H9 (cell line): ENCODE results near the gene ZNF488. TPM values are rescaled to one million over a fixed set of nuclear protein-coding genes. Genes with fewer than 3 reads are reported as not detected.

Experiments
- DNase-seq: peaks from one replicate; pipeline ENCODE4 v3.0.0-alpha.2; 2017
- H2AFZ ChIP-seq: one replicate; pipeline ENCODE4 v1.6.1; 2013; ENCODE audit warnings: mild to moderate bottlenecking, low read length, control low read depth, moderate library complexity
- H2AK5ac ChIP-seq: 2 replicates; pipeline ENCODE4 v1.6.1; 2013; ENCODE audit warnings: low read length, control low read depth, mixed read lengths; ENCODE audit not compliant: insufficient read length
- H2BK120ac ChIP-seq: one replicate; pipeline ENCODE4 v1.6.1; 2013; ENCODE audit warnings: low read depth, mild to moderate bottlenecking, low read length, control low read depth, inconsistent platforms; ENCODE audit not compliant: poor library complexity, severe bottlenecking
- H2BK12ac ChIP-seq: 2 replicates; pipeline ENCODE4 v1.6.1; 2013; ENCODE audit warnings: low read length, control low read depth, mixed read lengths, low read depth; ENCODE audit not compliant: insufficient read length
- H2BK15ac ChIP-seq: 2 replicates; pipeline ENCODE4 v1.6.1; 2013; ENCODE audit warnings: low read depth, low read length, control low read depth
- H2BK20ac ChIP-seq: one replicate; pipeline ENCODE4 v1.6.1; 2013; ENCODE audit warnings: low read depth, mild to moderate bottlenecking, low read length, control low read depth, inconsistent platforms; ENCODE audit not compliant: poor library complexity, severe bottlenecking
- H2BK5ac ChIP-seq: 2 replicates; pipeline ENCODE4 v1.6.1; 2013; ENCODE audit warnings: low read length, control low read depth, mixed read lengths; ENCODE audit not compliant: insufficient read length
- H3K14ac ChIP-seq: 2 replicates; pipeline ENCODE4 v1.6.1; 2013; ENCODE audit warnings: low read length, control low read depth; ENCODE audit not compliant: insufficient read depth
- H3K18ac ChIP-seq: 2 replicates; pipeline ENCODE4 v1.6.1; 2013; ENCODE audit warnings: low read depth, mild to moderate bottlenecking, mixed read lengths, low read length, control low read depth; ENCODE audit not compliant: insufficient read length
- H3K23ac ChIP-seq: 2 replicates; pipeline ENCODE4 v1.6.1; 2013; ENCODE audit warnings: low read length, control low read depth, mixed read lengths, low read depth; ENCODE audit not compliant: insufficient read length
- H3K23me2 ChIP-seq: 2 replicates; pipeline ENCODE4 v1.6.1; 2013; ENCODE audit warnings: low read depth, mild to moderate bottlenecking, mixed read lengths, low read length, control low read depth; ENCODE audit not compliant: insufficient read length, poor library complexity, severe bottlenecking
- H3K27ac ChIP-seq: 2 replicates; pipeline ENCODE4 v1.5.1; 2013; ENCODE audit warnings: low read length, control low read depth, mixed read lengths, low read depth; ENCODE audit not compliant: insufficient read length
- H3K27me3 ChIP-seq: 2 replicates; pipeline ENCODE4 v1.6.1; 2013; ENCODE audit warnings: low read length, control low read depth, inconsistent platforms; ENCODE audit not compliant: insufficient read depth
- H3K4ac ChIP-seq: 2 replicates; pipeline ENCODE4 v1.6.1; 2013; ENCODE audit warnings: low read depth, mild to moderate bottlenecking, control low read depth, inconsistent platforms, low read length, moderate library complexity
- H3K4me1 ChIP-seq: 2 replicates; pipeline ENCODE4 v1.6.1; 2013; ENCODE audit warnings: low read length, control low read depth, inconsistent platforms; ENCODE audit not compliant: insufficient read depth
- H3K4me2 ChIP-seq: 2 replicates; pipeline ENCODE4 v1.6.1; 2013; ENCODE audit warnings: low read length, control low read depth, mixed read lengths; ENCODE audit not compliant: insufficient read length, insufficient read depth
- H3K56ac ChIP-seq: 2 replicates; pipeline ENCODE4 v1.6.1; 2013; ENCODE audit warnings: low read depth, mild to moderate bottlenecking, mixed read lengths, low read length, control low read depth; ENCODE audit not compliant: insufficient read length
- H3K79me1 ChIP-seq: 2 replicates; pipeline ENCODE4 v1.6.1; 2013; ENCODE audit warnings: low read depth, mild to moderate bottlenecking, moderate library complexity, low read length, control low read depth, inconsistent platforms; ENCODE audit not compliant: insufficient read depth, poor library complexity, severe bottlenecking
- H3K79me2 ChIP-seq: 2 replicates; pipeline ENCODE4 v1.6.1; 2013; ENCODE audit warnings: low read length, control low read depth, inconsistent platforms; ENCODE audit not compliant: insufficient read depth
- H3K9ac ChIP-seq: 2 replicates; pipeline ENCODE4 v1.6.1; 2013; ENCODE audit warnings: low read length, control low read depth, mixed read lengths; ENCODE audit not compliant: insufficient read length; ENCODE audit errors: extremely low read depth
- H3K9me3 ChIP-seq: one replicate; pipeline ENCODE4 v1.6.1; 2013; ENCODE audit warnings: low read depth, low read length, inconsistent platforms; ENCODE audit not compliant: control insufficient read depth
- H3T11ph ChIP-seq: one replicate; pipeline ENCODE4 v1.6.1; 2013; ENCODE audit warnings: mild to moderate bottlenecking, low read length, control low read depth, inconsistent platforms
- H4K20me1 ChIP-seq: one replicate; pipeline ENCODE4 v1.6.1; 2013; ENCODE audit not compliant: control insufficient read depth, insufficient read length, insufficient read depth
- H4K5ac ChIP-seq: 2 replicates; pipeline ENCODE4 v1.6.1; 2013; ENCODE audit warnings: low read depth, mild to moderate bottlenecking, mixed read lengths, low read length, control low read depth; ENCODE audit not compliant: insufficient read length
- H4K8ac ChIP-seq: replicated peaks from 2 replicates; pipeline ENCODE4 v1.6.1; 2013; ENCODE audit warnings: low read length, control low read depth, mixed read lengths, low read depth; ENCODE audit not compliant: insufficient read length
- H4K91ac ChIP-seq: 2 replicates; pipeline ENCODE4 v1.6.1; 2013; ENCODE audit warnings: low read depth, mild to moderate bottlenecking, moderate library complexity, mixed read lengths, low read length, control low read depth; ENCODE audit not compliant: insufficient read length
- H3K27ac Mint-ChIP-seq, 3 experiments: 2 replicates in 2 of 3; 3 replicates in 1 of 3; pipeline ENCODE4 v1.8.0; 2020 to 2021; ENCODE audit warnings: mixed read lengths in 3 of 3, mild to moderate bottlenecking in 1 of 3, moderate library complexity in 1 of 3
- H3K27me3 Mint-ChIP-seq: 2 replicates; pipeline ENCODE4 v1.8.0; 2021; ENCODE audit warnings: low read depth, mild to moderate bottlenecking, moderate library complexity, mixed read lengths
- H3K36me3 Mint-ChIP-seq, 3 experiments: 2 replicates in 2 of 3; 3 replicates in 1 of 3; pipeline ENCODE4 v1.8.0; 2020 to 2021; ENCODE audit warnings: low read depth in 3 of 3, mixed read lengths in 3 of 3; ENCODE audit not compliant: insufficient read depth in 1 of 3
- H3K4me1 Mint-ChIP-seq, 2 experiments: 2 replicates each; pipeline ENCODE4 v1.8.0; 2020; ENCODE audit warnings: mixed read lengths in 2 of 2
- H3K4me3 Mint-ChIP-seq, 2 experiments: 2 replicates in 1 of 2; 3 replicates in 1 of 2; pipeline ENCODE4 v1.8.0; 2020 to 2021; ENCODE audit warnings: mild to moderate bottlenecking in 2 of 2, mixed read lengths in 2 of 2, moderate library complexity in 1 of 2
- H3K9me3 Mint-ChIP-seq, 2 experiments: 2 replicates in 1 of 2; 3 replicates in 1 of 2; pipeline ENCODE4 v1.8.0; 2020; ENCODE audit warnings: mild to moderate bottlenecking in 2 of 2, mixed read lengths in 2 of 2, moderate library complexity in 1 of 2
- CTCF ChIP-seq: fragments of 200-600 bp; sonication (generic); conservative IDR thresholded peaks from 3 replicates; pipeline ENCODE4 v1.8.0; 2021; ENCODE audit warnings: antibody characterized with exemption, mild to moderate bottlenecking
- WGBS: extraction: QIAGEN DNeasy Blood & Tissue Kit; methylation state at CpG from one replicate; pipeline ENCODE4 v1.1.7; 2013; ENCODE audit warnings: missing lambda C conversion rate, low lambda C conversion rate, mixed read lengths; ENCODE audit not compliant: insufficient read length; ENCODE audit errors: extremely low coverage; 5-methylcytosine and 5-hydroxymethylcytosine counted together
- total RNA-seq: library from RNA; stranded (reverse); gene quantifications from 2 replicates; pipeline ENCODE4 v1.2.1, GENCODE V29; 2021

ZNF488 gene
- total RNA-seq, 1 experiment from 2014 or later: 2.9 TPM

GRCh38 chr10:47406870-47407691 is 23.0 kb upstream of the ZNF488 start:
- H4K8ac ChIP-seq: no peak overlapping the region
- H3K18ac ChIP-seq: no peak overlapping the region
- H2BK5ac ChIP-seq: no peak overlapping the region
- no peak overlapping the region for H2BK120ac ChIP-seq
- no peak overlapping the region for H3K27ac ChIP-seq
- no peak overlapping the region for H2BK15ac ChIP-seq
- no peak overlapping the region for H3K14ac ChIP-seq
- H2BK20ac ChIP-seq: no peak overlapping the region
- no peak overlapping the region for H3K4me2 ChIP-seq
- no peak overlapping the region for H4K91ac ChIP-seq
- peaks cover 4% of the 10 kb centered on the region; the same call in 1 of the 2 replicates for H3K4me1 ChIP-seq
- no peak overlapping the region for H3K9ac ChIP-seq
- H3K23me2 ChIP-seq: no peaks in the 10 kb centered on the region
- H3K79me2 ChIP-seq: no peaks in the 10 kb centered on the region
- WGBS: no CpG with 5 or more reads among the region's 9 CpGs
- no peak overlapping the region for H3K4ac ChIP-seq
- TF ChIP-seq CTCF: no peak
- no peaks in the 10 kb centered on the region for H3K9me3 Mint-ChIP-seq
- no peak overlapping the region for H3K23ac ChIP-seq
- no peaks in the 10 kb centered on the region for H3K27me3 ChIP-seq
- no peak overlapping the region for H2AFZ ChIP-seq
- H3K27me3 Mint-ChIP-seq: peaks cover 4% of the 10 kb centered on the region
- H3K4me1 Mint-ChIP-seq: peaks cover 26 to 28% of the 10 kb centered on the region in 2 experiments
- H3K36me3 Mint-ChIP-seq: no peaks in the 10 kb centered on the region; a peak in 1 of 7 replicates
- H3K9me3 ChIP-seq: no peaks in the 10 kb centered on the region
- H3K4me3 Mint-ChIP-seq: no peak overlapping the region
- no peaks in the 10 kb centered on the region for H4K20me1 ChIP-seq
- H2AK5ac ChIP-seq: no peak overlapping the region
- H3K79me1 ChIP-seq: no peaks in the 10 kb centered on the region
- H3T11ph ChIP-seq: no peak overlapping the region
- peak; percentile 36 for DNase-seq
- no peak overlapping the region for H4K5ac ChIP-seq
- H3K56ac ChIP-seq: no peak overlapping the region
- H2BK12ac ChIP-seq: no peak overlapping the region
- no peak overlapping the region for H3K27ac Mint-ChIP-seq
